GM18511 (cell line): ENCODE data around the gene MRPL1.

Source experiments
- ATAC-seq: cut with Tn5 transposase; IDR thresholded peaks from one replicate; pipeline ENCODE4 v1.9.1; 2021; ENCODE audit warnings: mild to moderate bottlenecking, moderate library complexity; ENCODE audit not compliant: unreplicated experiment

Gene MRPL1

GRCh38 chr4:77862478-77863216, at the start of gene MRPL1:
Gene MRPL1, plus strand, starts transcription at chr4:77862830. Its CDS starts 19 bp downstream, at chr4:77862849.
- peak; percentile 89 for ATAC-seq

- ATAC-seq: no peak
These were observed 47.0 kb upstream of the MRPL1 start for GRCh38 chr4:77815636-77816035.

- ATAC-seq: no peak
These were observed 46.1 kb upstream of the MRPL1 start for GRCh38 chr4:77816546-77816945.

- ATAC-seq: no peak
These were observed 45.1 kb upstream of the MRPL1 start for GRCh38 chr4:77817304-77818072.

GRCh38 chr4:77818073-77818601, 44.5 kb upstream of the MRPL1 start:
- ATAC-seq: no peak

GRCh38 chr4:77818602-77819403, 43.8 kb upstream of the MRPL1 start, which contains the start of gene CNOT6L:
Gene CNOT6L, minus strand, starts transcription at chr4:77819368. Its CDS starts 60 bp downstream, at chr4:77819308.
- ATAC-seq: peak; percentile 28

- peak; percentile 30 for ATAC-seq
These were observed 43.2 kb upstream of the MRPL1 start for GRCh38 chr4:77819404-77819842.

- peak; percentile 80 for ATAC-seq
These were observed 42.6 kb upstream of the MRPL1 start for GRCh38 chr4:77819843-77820648.

- no peak for ATAC-seq
These were observed 41.7 kb upstream of the MRPL1 start for GRCh38 chr4:77820649-77821561.

GRCh38 chr4:77821775-77822174, 40.9 kb upstream of the MRPL1 start:
- no peak for ATAC-seq

GRCh38 chr4:77826275-77826674, 36.4 kb upstream of the MRPL1 start:
- ATAC-seq: no peak

GRCh38 chr4:77827343-77827742, 35.3 kb upstream of the MRPL1 start:
- ATAC-seq: peak; percentile 69

- ATAC-seq: no peak
These were observed 29.4 kb upstream of the MRPL1 start for GRCh38 chr4:77833126-77833724.

- no peak for ATAC-seq
These were observed 28.2 kb upstream of the MRPL1 start for GRCh38 chr4:77834403-77834802.

GRCh38 chr4:77843628-77844027, 19.0 kb upstream of the MRPL1 start:
- ATAC-seq: no peak

- no peak for ATAC-seq
These were observed 18.3 kb upstream of the MRPL1 start for GRCh38 chr4:77844363-77844762.

GRCh38 chr4:77845400-77845799, 17.2 kb upstream of the MRPL1 start:
- no peak for ATAC-seq

GRCh38 chr4:77845929-77846328, 16.7 kb upstream of the MRPL1 start:
- no peak for ATAC-seq

- no peak for ATAC-seq
These were observed 14.1 kb upstream of the MRPL1 start for GRCh38 chr4:77848508-77848907.
